ENCODE measurements around the gene NEK1. TPM values are rescaled to one million over a fixed set of nuclear protein-coding genes. Genes with fewer than 3 reads are reported as not detected.

The NEK1 gene
- total RNA-seq: 6.9 TPM

- peak; percentile 97 for ATAC-seq
Measured at GRCh38 chr4:169611991-169612870, at the start of gene NEK1. Gene NEK1 (minus strand): TSS chr4:169612583. CDS start chr4:169602630, 9,953 bp downstream.

GRCh38 chr4:169661761-169662160, 49.4 kb upstream of the NEK1 start:
- ATAC-seq: no peak

GRCh38 chr4:169660929-169661328, 48.5 kb upstream of the NEK1 start:
- no peak for ATAC-seq

GRCh38 chr4:169659716-169660670, 47.6 kb upstream of the NEK1 start:
- ATAC-seq: peak; percentile 100

GRCh38 chr4:169658975-169659715, 46.8 kb upstream of the NEK1 start:
- ATAC-seq: no peak

- ATAC-seq: no peak
Measured at GRCh38 chr4:169658196-169658595, 45.8 kb upstream of the NEK1 start.

GRCh38 chr4:169657470-169658107, 45.2 kb upstream of the NEK1 start:
- ATAC-seq: no peak

- ATAC-seq: no peak
Measured at GRCh38 chr4:169655401-169655800, 43.0 kb upstream of the NEK1 start.

GRCh38 chr4:169652535-169652934, 40.2 kb upstream of the NEK1 start:
- ATAC-seq: no peak

GRCh38 chr4:169650227-169650936, 38.0 kb upstream of the NEK1 start:
- ATAC-seq: no peak

- ATAC-seq: no peak
Measured at GRCh38 chr4:169649545-169650226, 37.3 kb upstream of the NEK1 start.

- ATAC-seq: no peak
Measured at GRCh38 chr4:169645627-169646026, 33.2 kb upstream of the NEK1 start.

GRCh38 chr4:169644802-169645201, 32.4 kb upstream of the NEK1 start:
- no peak for ATAC-seq

GRCh38 chr4:169640261-169640870, 28.0 kb upstream of the NEK1 start:
- no peak for ATAC-seq

GRCh38 chr4:169634975-169635374, 22.6 kb upstream of the NEK1 start:
- peak; percentile 100 for ATAC-seq

GRCh38 chr4:169632896-169633295, 20.5 kb upstream of the NEK1 start:
- ATAC-seq: no peak

- ATAC-seq: no peak
Measured at GRCh38 chr4:169630069-169630468, 17.7 kb upstream of the NEK1 start.

GRCh38 chr4:169628579-169628978, 16.2 kb upstream of the NEK1 start:
- ATAC-seq: peak; percentile 42

- no peak for ATAC-seq
Measured at GRCh38 chr4:169627307-169627706, 14.9 kb upstream of the NEK1 start.

Measured in esophagus mucosa (tissue), 1 donor.